Activated T-cell treated with anti-CD3 and anti-CD28 coated beads, Interleukin-2, amount 50 U/mL, for 24 hours (primary cell): ENCODE results near the gene CDKAL1.

Source experiments
- DNase-seq: peaks from one replicate; pipeline ENCODE4 v3.0.0-alpha.2; 2020
- H3K27ac Mint-ChIP-seq: 2 replicates; pipeline ENCODE4 v1.8.0; 2020; ENCODE audit warnings: mild to moderate bottlenecking, mixed read lengths
- H3K27me3 Mint-ChIP-seq: 2 replicates; pipeline ENCODE4 v1.8.0; 2020; ENCODE audit warnings: mixed read lengths
- H3K36me3 Mint-ChIP-seq: 2 replicates; pipeline ENCODE4 v1.8.0; 2020; ENCODE audit warnings: low read depth, mixed read lengths
- H3K4me1 Mint-ChIP-seq: 2 replicates; pipeline ENCODE4 v1.8.0; 2020; ENCODE audit warnings: low read depth, mixed read lengths
- H3K4me3 Mint-ChIP-seq: 2 replicates; pipeline ENCODE4 v1.8.0; 2020; ENCODE audit warnings: mild to moderate bottlenecking, moderate library complexity, mixed read lengths
- H3K9me3 Mint-ChIP-seq: 2 replicates; pipeline ENCODE4 v1.8.0; 2020; ENCODE audit warnings: mixed read lengths

CDKAL1 gene

DNA sequence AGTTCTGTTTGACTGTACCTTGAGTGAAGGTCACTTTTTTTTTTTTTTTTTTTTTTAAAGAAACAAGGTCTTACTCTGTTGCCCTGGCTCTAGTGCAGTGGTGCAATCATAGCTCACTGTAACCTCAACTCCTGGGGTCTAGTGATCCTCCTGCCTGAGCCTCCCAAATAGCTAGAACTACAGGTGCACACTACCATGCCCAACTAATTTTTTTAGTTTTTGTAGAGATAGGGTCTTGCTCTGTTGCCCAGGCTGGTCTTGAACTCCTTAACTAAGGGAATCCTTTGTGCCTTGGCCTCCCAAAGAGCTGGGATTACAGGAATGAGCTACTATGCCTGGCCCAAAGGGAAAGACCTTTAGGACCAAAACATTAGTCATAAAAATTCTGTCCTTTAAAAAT is 413.7 kb downstream of the CDKAL1 start:
- H3K4me3 Mint-ChIP-seq = no peak overlapping the region

DNA sequence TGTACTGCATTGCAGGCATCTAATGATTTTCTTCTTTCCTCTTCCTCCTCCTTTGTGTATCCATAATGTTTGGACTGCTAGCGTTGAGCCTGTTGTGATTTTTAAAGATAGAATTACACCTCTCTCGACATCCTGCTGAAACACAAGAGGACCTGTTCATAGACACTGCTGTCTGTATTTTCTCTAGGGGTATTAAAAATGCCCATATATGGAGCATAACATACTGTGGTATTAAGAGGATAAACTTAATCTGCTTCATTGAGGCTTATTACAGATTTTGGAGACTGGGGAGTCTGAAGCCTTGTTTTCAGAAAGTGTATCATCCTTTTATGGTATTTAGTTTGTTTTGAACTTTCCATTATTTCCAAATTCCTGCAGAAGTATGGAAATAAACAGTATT is 414.3 kb downstream of the CDKAL1 start:
- DNase-seq = no peak
- Mint-ChIP-seq H3K27me3 (no peaks in the 10 kb centered on the region), H3K36me3 (peaks cover 13% of the 10 kb centered on the region), H3K4me1 (peaks cover 4% of the 10 kb centered on the region), H3K4me3 (no peak overlapping the region), H3K9me3 (peaks cover 6% of the 10 kb centered on the region), H3K27ac (no peak overlapping the region)

More for the DNA sequence above, 413.7 kb downstream of the CDKAL1 start:
- no peak for DNase-seq
- Mint-ChIP-seq H3K27me3 (no peaks in the 10 kb centered on the region), H3K9me3 (peaks cover 11% of the 10 kb centered on the region), H3K36me3 (peaks cover 17% of the 10 kb centered on the region), H3K4me1 (peaks cover 4% of the 10 kb centered on the region), H3K27ac (no peak overlapping the region)

DNA sequence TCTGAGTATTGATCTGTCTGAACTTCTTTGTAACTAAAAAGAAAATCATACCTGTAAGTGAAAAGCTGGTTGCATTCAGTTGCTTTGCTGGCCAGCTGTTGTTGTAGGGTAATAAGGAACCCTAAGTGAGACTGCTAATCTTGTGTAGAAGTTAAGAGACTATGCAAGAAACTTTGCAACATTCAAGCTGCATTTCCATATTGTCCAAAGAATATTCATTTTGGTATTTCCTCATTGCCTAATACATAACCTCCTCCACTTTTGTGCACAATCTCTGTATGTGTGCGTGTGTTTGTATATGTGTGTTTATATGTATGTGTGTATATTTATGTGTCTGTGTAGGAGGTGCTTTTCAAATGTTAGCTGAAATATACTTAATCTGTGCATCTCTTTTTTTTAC is 414.9 kb downstream of the CDKAL1 start:
- Mint-ChIP-seq H3K4me3 (no peak overlapping the region), H3K27ac (no peak overlapping the region), H3K9me3 (peaks cover under 1% of the 10 kb centered on the region), H3K4me1 (peaks cover 4% of the 10 kb centered on the region), H3K27me3 (no peaks in the 10 kb centered on the region), H3K36me3 (peaks cover 10% of the 10 kb centered on the region)
- no peak for DNase-seq

DNA sequence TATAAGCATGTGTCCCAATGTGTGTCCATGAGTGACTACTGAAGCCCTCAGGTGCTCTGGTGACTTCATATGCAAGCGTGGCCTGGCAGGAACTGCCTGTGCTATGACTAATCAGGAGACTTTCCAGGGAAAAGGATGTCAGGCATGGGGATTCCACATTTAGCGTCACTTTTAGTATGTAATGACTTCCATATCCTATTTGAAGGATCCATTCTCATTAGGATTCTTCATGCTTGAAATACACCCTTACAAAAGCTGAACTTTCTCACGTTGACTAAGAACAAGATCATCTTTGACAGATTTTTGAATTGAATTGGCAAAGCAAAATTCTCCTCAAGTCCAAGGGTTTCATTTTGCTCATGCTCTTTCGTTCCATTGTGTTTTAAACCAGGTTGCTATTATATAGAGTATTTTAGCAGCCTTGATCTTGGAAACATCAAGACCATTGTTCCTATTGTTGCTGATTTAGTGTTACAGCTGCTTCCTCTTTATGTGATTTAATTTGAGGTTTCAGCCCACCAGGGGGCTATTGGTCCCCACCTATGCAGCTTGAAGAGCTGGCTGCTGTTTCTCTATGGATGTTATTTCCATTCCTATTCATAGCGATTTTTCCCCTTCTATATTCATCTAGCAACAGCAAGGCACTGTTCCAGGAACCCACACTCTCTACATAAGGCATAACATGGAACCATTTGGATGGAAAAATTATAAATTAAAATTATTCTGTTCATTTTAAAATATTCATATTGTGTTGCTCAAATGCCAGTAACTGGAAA is 418.6 kb downstream of the CDKAL1 start:
- no peak overlapping the region for H3K27ac Mint-ChIP-seq
- H3K36me3 Mint-ChIP-seq = peaks cover 41% of the 10 kb centered on the region
- H3K9me3 Mint-ChIP-seq = no peaks in the 10 kb centered on the region
- no peaks in the 10 kb centered on the region for H3K27me3 Mint-ChIP-seq
- no peak overlapping the region for H3K4me3 Mint-ChIP-seq
- no peak for DNase-seq
- no peaks in the 10 kb centered on the region for H3K4me1 Mint-ChIP-seq

DNA sequence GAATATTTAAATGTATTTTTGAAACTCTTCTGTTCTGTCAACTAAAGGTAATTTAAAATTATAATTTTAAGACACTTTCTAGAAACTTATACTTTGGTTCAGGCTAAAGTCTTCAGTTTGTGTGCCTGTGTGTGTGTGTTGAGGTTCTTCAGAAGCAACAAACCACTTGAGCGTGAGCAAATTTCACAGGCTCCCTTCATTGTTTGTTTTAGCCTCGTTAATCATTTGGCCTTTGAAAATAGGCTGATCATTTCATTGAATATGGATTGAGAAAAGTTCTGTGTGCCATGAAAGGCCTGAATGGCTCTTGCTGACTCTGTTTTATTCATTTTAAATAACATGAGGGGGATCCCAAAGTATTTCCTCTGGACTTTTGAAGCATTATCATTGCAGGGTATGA is 420.1 kb downstream of the CDKAL1 start:
- Mint-ChIP-seq H3K27me3 (no peaks in the 10 kb centered on the region), H3K4me3 (no peak overlapping the region), H3K4me1 (no peaks in the 10 kb centered on the region), H3K36me3 (peaks cover 51% of the 10 kb centered on the region), H3K27ac (no peak overlapping the region), H3K9me3 (no peaks in the 10 kb centered on the region)
- DNase-seq = no peak

DNA sequence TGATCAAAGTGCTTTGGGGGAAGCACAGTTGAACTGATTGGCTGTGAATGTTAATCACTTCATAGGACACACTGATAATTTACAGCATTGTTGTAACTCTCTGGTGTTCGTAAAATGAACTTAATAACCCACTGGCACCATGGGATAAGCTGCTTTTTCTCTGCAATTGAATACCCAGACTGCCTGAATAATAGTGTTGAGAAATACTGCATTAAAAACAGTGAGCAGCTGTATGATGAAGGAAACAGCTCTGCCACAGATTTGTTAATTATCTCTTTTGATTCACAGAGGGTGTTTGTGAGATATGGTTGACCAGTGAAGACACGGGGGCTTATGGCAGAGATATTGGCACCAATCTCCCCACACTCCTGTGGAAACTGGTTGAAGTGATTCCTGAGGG is 420.9 kb downstream of the CDKAL1 start:
- H3K4me3 Mint-ChIP-seq = no peak overlapping the region
- no peak for DNase-seq
- no peak overlapping the region for H3K27ac Mint-ChIP-seq
- no peaks in the 10 kb centered on the region for H3K9me3 Mint-ChIP-seq
- no peaks in the 10 kb centered on the region for H3K4me1 Mint-ChIP-seq
- peaks cover 55% of the 10 kb centered on the region for H3K36me3 Mint-ChIP-seq
- no peaks in the 10 kb centered on the region for H3K27me3 Mint-ChIP-seq

DNA sequence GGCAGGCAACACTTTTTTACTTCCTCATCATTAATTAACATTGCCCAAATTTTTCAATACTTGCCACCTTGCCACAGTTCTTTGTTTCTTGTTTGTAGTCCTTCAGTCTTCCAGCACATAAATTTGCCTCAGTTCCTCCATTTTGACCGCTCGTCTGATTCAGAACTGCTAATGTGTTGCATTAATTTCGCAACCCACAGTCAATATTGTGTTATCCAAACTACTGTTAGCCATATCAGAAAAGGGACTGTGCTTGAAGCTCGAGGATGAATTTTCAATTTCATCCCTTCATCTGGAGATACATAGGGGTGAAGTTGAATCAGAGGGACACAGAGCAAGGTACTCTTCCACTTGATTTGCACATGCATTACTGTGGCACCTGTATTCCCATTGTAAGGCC is 421.5 kb downstream of the CDKAL1 start:
- Mint-ChIP-seq H3K4me3 (no peak overlapping the region), H3K9me3 (no peaks in the 10 kb centered on the region), H3K4me1 (no peaks in the 10 kb centered on the region), H3K27ac (no peak overlapping the region), H3K36me3 (peaks cover 61% of the 10 kb centered on the region), H3K27me3 (no peaks in the 10 kb centered on the region)
- no peak for DNase-seq

DNA sequence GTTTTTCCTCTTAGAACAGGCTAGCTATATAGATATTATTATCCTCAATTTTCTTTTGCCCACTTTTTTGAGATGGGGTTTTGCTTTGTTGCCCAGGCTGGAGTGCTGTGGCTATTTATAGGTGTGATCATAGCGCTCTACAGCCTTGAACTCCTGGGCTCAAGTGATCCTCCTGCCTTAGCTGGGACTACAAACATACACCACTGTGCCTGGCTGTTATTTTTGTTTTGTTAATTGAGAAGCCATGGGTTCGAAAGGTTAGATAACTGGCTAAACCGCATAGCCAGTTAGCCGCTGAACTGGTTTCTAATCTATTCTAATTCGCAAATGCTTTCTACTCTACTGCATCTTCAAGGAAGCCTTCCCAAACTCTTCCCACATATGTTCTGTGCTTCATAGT is 425.8 kb downstream of the CDKAL1 start:
- Mint-ChIP-seq H3K27ac (no peak overlapping the region), H3K36me3 (peaks cover 79% of the 10 kb centered on the region)

DNA sequence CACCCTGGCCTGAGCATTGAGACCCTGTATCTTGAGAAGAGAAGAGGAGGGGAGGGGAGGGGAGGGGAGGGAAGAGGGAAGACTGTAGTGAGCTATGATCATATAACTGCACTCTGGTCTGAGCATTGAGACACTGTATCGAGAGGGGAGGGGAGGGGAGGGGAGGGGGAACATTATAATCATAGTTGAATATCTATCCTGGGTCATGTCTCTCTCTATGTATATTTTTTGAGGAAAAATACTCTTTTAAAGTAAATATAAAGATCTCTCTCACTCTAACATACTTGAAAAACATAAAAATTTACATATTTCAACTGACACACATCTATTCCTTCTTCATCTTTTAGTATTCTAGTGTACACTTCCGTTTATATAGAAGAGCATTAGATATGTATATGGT is 431.0 kb downstream of the CDKAL1 start:
- Mint-ChIP-seq H3K4me3 (no peak overlapping the region), H3K36me3 (peaks cover 78% of the 10 kb centered on the region), H3K27me3 (no peaks in the 10 kb centered on the region), H3K27ac (no peak overlapping the region), H3K9me3 (peaks cover 8% of the 10 kb centered on the region), H3K4me1 (no peaks in the 10 kb centered on the region)
- DNase-seq = no peak

More for the DNA sequence above, 425.8 kb downstream of the CDKAL1 start:
- H3K27me3 Mint-ChIP-seq = no peaks in the 10 kb centered on the region
- no peak overlapping the region for H3K4me3 Mint-ChIP-seq
- H3K4me1 Mint-ChIP-seq = no peaks in the 10 kb centered on the region
- no peaks in the 10 kb centered on the region for H3K9me3 Mint-ChIP-seq
- no peak for DNase-seq

DNA sequence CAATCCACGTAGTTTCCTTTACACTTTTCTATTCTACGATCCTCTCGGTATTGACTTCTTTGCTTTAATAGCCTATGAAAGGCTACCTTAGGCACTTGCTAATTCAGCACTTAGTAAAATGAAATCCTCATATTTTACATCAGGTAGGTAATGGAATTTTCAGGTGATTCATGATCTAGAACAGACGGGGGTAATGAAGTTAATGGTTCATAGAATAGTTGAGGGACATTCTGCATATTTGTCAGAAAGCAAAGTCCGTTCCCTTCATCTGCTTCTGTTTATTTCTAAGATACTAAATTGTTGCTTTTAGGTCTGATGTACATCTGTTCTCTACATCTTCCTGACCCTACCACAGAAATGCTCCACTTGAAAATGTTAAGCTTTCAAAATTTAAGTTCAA is 431.7 kb downstream of the CDKAL1 start:
- DNase-seq = no peak
- H3K9me3 Mint-ChIP-seq = peaks cover 8% of the 10 kb centered on the region
- H3K27ac Mint-ChIP-seq = no peak overlapping the region
- peaks cover 77% of the 10 kb centered on the region for H3K36me3 Mint-ChIP-seq
- no peaks in the 10 kb centered on the region for H3K27me3 Mint-ChIP-seq
- no peaks in the 10 kb centered on the region for H3K4me1 Mint-ChIP-seq
- H3K4me3 Mint-ChIP-seq = no peak overlapping the region

DNA sequence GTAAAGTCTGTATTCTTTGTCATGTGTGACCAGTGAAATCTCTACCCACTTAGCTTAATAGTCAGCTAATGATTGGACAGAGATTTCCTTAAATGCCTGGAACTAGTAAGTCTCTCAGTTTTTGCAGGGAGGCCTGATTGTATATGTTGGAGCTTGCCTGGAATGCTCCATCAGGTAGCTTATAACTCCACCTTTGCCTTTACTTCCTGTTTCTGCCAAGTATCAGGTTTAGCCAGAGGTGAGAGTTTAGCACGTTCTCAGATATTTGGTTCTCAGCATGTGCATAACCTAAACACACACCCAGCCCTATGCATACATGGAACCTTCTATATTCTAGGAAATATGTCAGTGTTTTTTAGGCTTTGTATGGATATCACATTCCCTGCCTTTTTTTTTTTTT is 435.3 kb downstream of the CDKAL1 start:
- DNase-seq = no peak
- Mint-ChIP-seq H3K9me3 (peaks cover 8% of the 10 kb centered on the region), H3K36me3 (peaks cover 62% of the 10 kb centered on the region), H3K4me1 (no peaks in the 10 kb centered on the region), H3K4me3 (no peak overlapping the region), H3K27me3 (no peaks in the 10 kb centered on the region), H3K27ac (no peak overlapping the region)

DNA sequence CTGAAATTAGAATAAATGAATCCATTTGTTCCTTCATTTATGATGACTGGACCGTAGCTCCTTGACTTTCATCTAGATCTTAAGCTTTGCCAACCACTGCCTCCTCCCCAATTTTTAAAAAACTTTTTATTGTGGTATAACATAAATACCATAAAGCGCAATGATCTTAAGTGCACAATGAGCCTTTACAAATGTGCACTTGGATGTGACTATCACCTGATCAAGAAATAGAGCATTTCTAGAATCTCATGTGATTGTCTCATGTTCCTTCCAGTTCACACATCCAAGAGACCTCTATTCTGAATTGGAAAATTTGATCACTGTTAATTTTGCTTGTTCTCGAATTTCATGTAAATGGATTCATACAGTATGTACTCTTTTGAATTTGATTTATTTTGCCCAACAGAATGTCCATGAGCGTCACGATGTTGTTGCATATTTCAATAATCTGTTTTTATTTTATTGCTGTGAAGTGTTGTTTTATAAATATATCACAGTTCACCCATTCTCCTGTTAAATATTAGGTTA is 442.2 kb downstream of the CDKAL1 start:
- no peaks in the 10 kb centered on the region for H3K27me3 Mint-ChIP-seq
- peaks cover 9% of the 10 kb centered on the region for H3K4me1 Mint-ChIP-seq
- H3K36me3 Mint-ChIP-seq = peaks cover 37% of the 10 kb centered on the region
- no peak for DNase-seq
- no peak overlapping the region for H3K27ac Mint-ChIP-seq
- peaks cover 6% of the 10 kb centered on the region for H3K9me3 Mint-ChIP-seq
- no peak overlapping the region for H3K4me3 Mint-ChIP-seq

DNA sequence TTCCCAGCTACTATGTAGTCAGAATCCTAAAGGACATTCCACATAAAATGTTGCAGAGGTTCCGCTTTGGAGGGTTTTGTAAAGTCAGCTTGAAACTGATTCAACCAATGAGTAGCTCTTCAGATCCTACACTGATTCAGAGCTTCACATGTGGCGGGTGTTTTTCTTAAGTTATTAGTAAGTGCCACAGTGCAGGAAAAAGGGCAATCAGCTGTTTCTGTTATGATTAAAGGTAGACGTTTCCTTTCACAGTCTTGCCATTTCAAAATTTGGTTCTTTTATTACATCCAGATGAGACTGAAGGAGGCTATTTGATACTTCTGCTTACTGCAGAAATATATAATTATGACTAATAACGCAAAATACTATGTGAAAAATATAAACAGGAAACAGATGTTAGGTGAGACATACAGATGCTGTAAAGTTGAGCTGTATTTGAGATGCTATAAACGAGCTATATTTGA is 443.9 kb downstream of the CDKAL1 start:
- Mint-ChIP-seq H3K4me1 (peaks cover 9% of the 10 kb centered on the region), H3K27me3 (no peaks in the 10 kb centered on the region), H3K4me3 (no peak overlapping the region), H3K36me3 (peaks cover 31% of the 10 kb centered on the region), H3K9me3 (peaks cover 6% of the 10 kb centered on the region), H3K27ac (no peak overlapping the region)
- DNase-seq = no peak

DNA sequence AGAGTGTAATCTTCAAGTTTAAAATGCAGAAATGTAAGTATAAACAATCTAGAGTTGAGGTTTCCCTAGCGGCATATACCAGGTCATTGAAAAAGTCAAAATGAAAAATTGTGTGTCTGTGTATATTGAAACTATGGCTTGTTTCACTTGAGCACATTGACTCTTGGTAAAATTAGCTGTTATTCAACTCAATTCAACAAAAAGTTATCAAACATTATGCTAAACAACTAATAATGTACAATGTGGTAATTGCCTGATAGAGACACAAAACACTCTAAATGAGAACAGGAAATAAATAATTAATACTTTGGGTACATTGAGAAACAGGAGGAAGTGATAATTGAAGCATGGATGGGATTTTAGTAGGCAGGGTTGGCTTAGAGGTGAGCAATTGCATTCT is 444.8 kb downstream of the CDKAL1 start:
- H3K9me3 Mint-ChIP-seq = peaks cover 11% of the 10 kb centered on the region
- peaks cover 9% of the 10 kb centered on the region for H3K4me1 Mint-ChIP-seq
- no peak overlapping the region for H3K27ac Mint-ChIP-seq
- H3K27me3 Mint-ChIP-seq = no peaks in the 10 kb centered on the region
- no peak overlapping the region for H3K4me3 Mint-ChIP-seq
- DNase-seq = no peak
- peaks cover 34% of the 10 kb centered on the region for H3K36me3 Mint-ChIP-seq

DNA sequence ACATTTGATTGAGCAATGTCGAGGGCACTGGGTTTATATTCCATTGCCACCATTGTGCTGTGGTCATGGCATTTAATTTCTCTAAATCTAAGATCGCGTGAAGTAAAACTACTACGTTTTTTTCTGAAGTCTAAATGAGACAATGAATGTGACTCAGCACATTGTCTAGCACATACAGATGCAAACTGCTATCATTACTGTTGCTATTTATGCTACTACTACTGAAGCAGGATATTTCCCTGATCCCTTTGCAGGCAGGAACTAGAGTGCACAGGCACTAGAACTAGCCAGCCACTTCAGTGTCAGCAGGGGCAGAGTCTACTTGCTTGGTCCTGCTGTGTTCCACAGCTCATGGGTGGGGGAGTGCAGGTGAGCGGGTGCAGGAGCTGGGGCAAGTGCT is 449.7 kb downstream of the CDKAL1 start:
- DNase-seq = no peak
- no peaks in the 10 kb centered on the region for H3K4me1 Mint-ChIP-seq
- no peak overlapping the region for H3K4me3 Mint-ChIP-seq
- H3K27ac Mint-ChIP-seq = no peak overlapping the region
- no peaks in the 10 kb centered on the region for H3K27me3 Mint-ChIP-seq
- peaks cover 52% of the 10 kb centered on the region for H3K36me3 Mint-ChIP-seq
- peaks cover 18% of the 10 kb centered on the region for H3K9me3 Mint-ChIP-seq
